K562 (cell line): ENCODE measurements around the gene GALNS. TPM values are rescaled to one million over a fixed set of nuclear protein-coding genes. Genes with fewer than 3 reads are reported as not detected.

Experiments used
- BRD9 ChIP-seq: fragments of 450-650 bp; IDR thresholded peaks from 2 replicates; pipeline ENCODE4 v1.6.1; 2018; ENCODE audit warnings: low read depth; ENCODE audit not compliant: partially characterized antibody
- DPF2 ChIP-seq: fragments of 450-650 bp; IDR thresholded peaks from 2 replicates; pipeline ENCODE4 v1.6.1; 2016
- FOSL1 ChIP-seq: fragments of 200-800 bp; sonication (Bioruptor generic); conservative IDR thresholded peaks from 2 replicates; pipeline ENCODE4 v1.6.1; 2016; ENCODE audit warnings: missing genetic modification characterization, missing compliant biosample characterization
- HDAC8 ChIP-seq: fragments of 450-650 bp; IDR thresholded peaks from 2 replicates; pipeline ENCODE4 v1.6.1; 2016; ENCODE audit warnings: mild to moderate bottlenecking, missing genetic modification characterization, moderate library complexity, missing compliant biosample characterization
- KDM4B ChIP-seq, 2 experiments: fragments of 450-650 bp in 1 of 2; sonication (generic) in 1 of 2; IDR thresholded peaks; 2 replicates each; pipeline ENCODE4 v1.6.1; 2016 to 2017; ENCODE audit warnings: borderline replicate concordance in 2 of 2, antibody characterized with exemption in 1 of 2, low read depth in 1 of 2, mild to moderate bottlenecking in 1 of 2
- KLF16 ChIP-seq: IDR thresholded peaks from 2 replicates; pipeline ENCODE4 v1.6.1; 2016; ENCODE audit warnings: antibody characterized with exemption
- MAZ ChIP-seq, 2 experiments: fragments of 450-650 bp in 1 of 2; sonication (generic) in 1 of 2; formaldehyde crosslinking; IDR thresholded peaks in 1 of 2; conservative IDR thresholded peaks in 1 of 2; 2 replicates each; pipeline versions ENCODE4 v1.4.0 to v1.5.0; 2020; ENCODE audit warnings: mild to moderate bottlenecking in 1 of 2, missing genetic modification reagents in 1 of 2
- TAF1 ChIP-seq: IDR thresholded peaks from 2 replicates; pipeline ENCODE4 v1.6.1; 2011; ENCODE audit warnings: mild to moderate bottlenecking, low read length, moderate library complexity; ENCODE audit not compliant: insufficient read depth, control insufficient read depth, severe bottlenecking; ENCODE audit errors: extremely low read depth
- TARDBP ChIP-seq: fragments of 450-650 bp; IDR thresholded peaks from 2 replicates; pipeline ENCODE4 v1.6.1; 2016
- ZBTB7A ChIP-seq: IDR thresholded peaks from 2 replicates; pipeline ENCODE4 v1.6.1; 2011; ENCODE audit warnings: low read depth, mild to moderate bottlenecking, low read length, moderate library complexity, borderline replicate concordance; ENCODE audit not compliant: control insufficient read depth
- ZFX ChIP-seq: sonication (generic); formaldehyde crosslinking; IDR thresholded peaks from 2 replicates; pipeline ENCODE4 v1.8.0; 2022; ENCODE audit warnings: mild to moderate bottlenecking, missing genetic modification reagents, moderate library complexity
- polyA plus RNA-seq, 8 experiments: library from polyadenylated mRNA; depleted of rRNA in 4 of 8; stranded (reverse) in 5 of 8; unstranded in 3 of 8; fragments of >200 nt; fragmentation: Nextera tagmentation in 2 of 8; fragmentation: Illumina TruSeq in 1 of 8; extraction: Ambion mirVana in 2 of 8; extraction: Trizol in 1 of 8; gene quantifications; 2 replicates each; pipeline versions ENCODE4 v1.2.1 to v1.2.3, GENCODE V29; 2011 to 2014; ENCODE audit warnings: inconsistent platforms in 1 of 8, missing spikeins in 1 of 8
- total RNA-seq, 7 experiments: library from RNA; depleted of rRNA in 6 of 7; stranded (reverse); fragments of >200 nt in 6 of 7; fragmentation: Illumina TruSeq in 2 of 7; extraction: Trizol in 2 of 7; gene quantifications; 2 replicates each; pipeline versions ENCODE4 v1.2.1 to v1.2.3, GENCODE V29; 2011 to 2021; ENCODE audit warnings: low replicate concordance in 1 of 7
- TF ChIP-seq, protein P1 (sequence below): fragments of 450-650 bp; IDR thresholded peaks from 2 replicates; pipeline ENCODE4 v1.6.1; 2016; ENCODE audit warnings: borderline replicate concordance
- TF ChIP-seq, protein P2 (sequence below): fragments of 450-650 bp; formaldehyde crosslinking; IDR thresholded peaks from 2 replicates; pipeline ENCODE4 v1.4.0; 2020; ENCODE audit warnings: mild to moderate bottlenecking, moderate library complexity
- TF ChIP-seq, protein P3 (sequence below): fragments of 450-650 bp; IDR thresholded peaks from 2 replicates; pipeline ENCODE4 v1.7.1; 2018; ENCODE audit warnings: mild to moderate bottlenecking, low read depth; ENCODE audit not compliant: partially characterized antibody
- TF ChIP-seq, protein P4 (sequence below): sonication (generic); formaldehyde crosslinking; IDR thresholded peaks from 2 replicates; pipeline ENCODE4 v1.8.0; 2022; ENCODE audit warnings: mild to moderate bottlenecking, missing genetic modification reagents

Gene GALNS
- total and polyA plus RNA-seq, 9 of the 15 experiments (the other 6 are each of a cell fraction or from before 2014, with no cell fraction given): 0.38 to 13.2 (median 4.3) TPM

DNA sequence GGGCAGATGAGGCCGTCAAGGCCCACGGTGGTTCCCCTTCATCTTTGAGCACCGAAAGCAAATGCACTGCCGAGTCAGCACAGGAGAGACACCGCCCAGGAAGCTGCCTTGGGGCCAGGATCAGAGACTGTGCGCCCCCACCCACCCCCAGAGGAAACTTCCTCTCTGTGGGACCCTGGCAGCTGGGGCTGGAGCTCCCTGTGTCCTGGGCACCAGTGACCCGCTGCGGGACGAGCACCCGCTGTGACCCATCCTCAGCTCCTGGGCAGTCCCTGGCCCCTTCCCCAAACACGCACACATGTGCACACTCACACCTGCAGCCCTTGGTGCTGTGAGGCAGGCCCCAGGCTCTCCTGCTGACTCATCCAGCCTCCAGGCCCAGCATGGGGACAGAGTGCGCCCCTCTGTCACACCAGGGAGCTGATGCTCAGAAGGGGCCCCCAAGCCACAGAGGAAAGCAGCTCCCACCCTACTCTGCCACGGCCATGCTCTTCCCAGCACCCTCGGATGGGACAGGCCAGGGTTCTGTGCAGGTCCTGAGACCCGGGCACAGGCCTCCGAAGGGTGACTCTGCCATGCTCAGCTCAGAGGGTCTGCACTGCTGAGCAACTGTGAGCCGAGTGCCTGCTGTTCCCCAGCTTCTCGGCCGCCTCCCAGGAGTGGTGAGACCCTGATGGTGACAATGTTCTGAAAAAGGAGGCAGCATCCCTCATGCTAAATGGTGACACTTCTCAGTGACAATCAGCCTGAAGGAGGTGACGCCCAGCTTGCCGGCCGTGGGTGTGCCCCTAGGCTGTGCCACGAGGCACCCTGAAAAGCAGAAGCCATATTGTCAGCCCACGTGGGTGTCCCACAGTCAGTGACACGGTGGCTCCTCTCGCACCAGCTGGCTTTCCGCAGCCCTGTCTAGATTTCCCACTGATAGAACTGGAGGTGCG, 75.3 kb downstream of the GALNS start (continued):
- TF ChIP-seq ZBTB7A (peak; percentile 94), DPF2 (peak; percentile 81), FOSL1 (tag) (0 out of 2 replicates have a peak, but pooled peaks have one; percentile 42), TAF1 (peak; percentile 10), BRD9 (peak; percentile 97), ZFX (CRISPR knock-in tag) (peak; percentile 60), MAZ (CRISPR knock-in tag; conservative IDR thresholded peaks at IDR 0.05 in 1 of 2, IDR thresholded peaks at IDR 0.05 in 1 of 2) (peak; percentile 71 to 86), TARDBP (peak; percentile 76; the same call in 1 of the 2 replicates), KDM4B (IDR thresholded peaks at IDR 0.05; ENCODE audit: borderline replicate concordance in 2 of 2, low read depth in 1 of 2) (0 out of 4 replicates have a peak, but pooled peaks of 1 of the 2 experiments have one; percentile 22), HDAC8 (tag) (0 out of 2 replicates have a peak, but pooled peaks have one; percentile 33), KLF16 (no peak)
- TF ChIP-seq, protein P1, sequence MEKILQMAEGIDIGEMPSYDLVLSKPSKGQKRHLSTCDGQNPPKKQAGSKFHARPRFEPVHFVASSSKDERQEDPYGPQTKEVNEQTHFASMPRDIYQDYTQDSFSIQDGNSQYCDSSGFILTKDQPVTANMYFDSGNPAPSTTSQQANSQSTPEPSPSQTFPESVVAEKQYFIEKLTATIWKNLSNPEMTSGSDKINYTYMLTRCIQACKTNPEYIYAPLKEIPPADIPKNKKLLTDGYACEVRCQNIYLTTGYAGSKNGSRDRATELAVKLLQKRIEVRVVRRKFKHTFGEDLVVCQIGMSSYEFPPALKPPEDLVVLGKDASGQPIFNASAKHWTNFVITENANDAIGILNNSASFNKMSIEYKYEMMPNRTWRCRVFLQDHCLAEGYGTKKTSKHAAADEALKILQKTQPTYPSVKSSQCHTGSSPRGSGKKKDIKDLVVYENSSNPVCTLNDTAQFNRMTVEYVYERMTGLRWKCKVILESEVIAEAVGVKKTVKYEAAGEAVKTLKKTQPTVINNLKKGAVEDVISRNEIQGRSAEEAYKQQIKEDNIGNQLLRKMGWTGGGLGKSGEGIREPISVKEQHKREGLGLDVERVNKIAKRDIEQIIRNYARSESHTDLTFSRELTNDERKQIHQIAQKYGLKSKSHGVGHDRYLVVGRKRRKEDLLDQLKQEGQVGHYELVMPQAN: peak; percentile 93
- TF ChIP-seq, protein P2, sequence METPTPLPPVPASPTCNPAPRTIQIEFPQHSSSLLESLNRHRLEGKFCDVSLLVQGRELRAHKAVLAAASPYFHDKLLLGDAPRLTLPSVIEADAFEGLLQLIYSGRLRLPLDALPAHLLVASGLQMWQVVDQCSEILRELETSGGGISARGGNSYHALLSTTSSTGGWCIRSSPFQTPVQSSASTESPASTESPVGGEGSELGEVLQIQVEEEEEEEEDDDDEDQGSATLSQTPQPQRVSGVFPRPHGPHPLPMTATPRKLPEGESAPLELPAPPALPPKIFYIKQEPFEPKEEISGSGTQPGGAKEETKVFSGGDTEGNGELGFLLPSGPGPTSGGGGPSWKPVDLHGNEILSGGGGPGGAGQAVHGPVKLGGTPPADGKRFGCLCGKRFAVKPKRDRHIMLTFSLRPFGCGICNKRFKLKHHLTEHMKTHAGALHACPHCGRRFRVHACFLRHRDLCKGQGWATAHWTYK (CRISPR knock-in tag): peak; percentile 50; the same call in 1 of the 2 replicates
- TF ChIP-seq, protein P3, sequence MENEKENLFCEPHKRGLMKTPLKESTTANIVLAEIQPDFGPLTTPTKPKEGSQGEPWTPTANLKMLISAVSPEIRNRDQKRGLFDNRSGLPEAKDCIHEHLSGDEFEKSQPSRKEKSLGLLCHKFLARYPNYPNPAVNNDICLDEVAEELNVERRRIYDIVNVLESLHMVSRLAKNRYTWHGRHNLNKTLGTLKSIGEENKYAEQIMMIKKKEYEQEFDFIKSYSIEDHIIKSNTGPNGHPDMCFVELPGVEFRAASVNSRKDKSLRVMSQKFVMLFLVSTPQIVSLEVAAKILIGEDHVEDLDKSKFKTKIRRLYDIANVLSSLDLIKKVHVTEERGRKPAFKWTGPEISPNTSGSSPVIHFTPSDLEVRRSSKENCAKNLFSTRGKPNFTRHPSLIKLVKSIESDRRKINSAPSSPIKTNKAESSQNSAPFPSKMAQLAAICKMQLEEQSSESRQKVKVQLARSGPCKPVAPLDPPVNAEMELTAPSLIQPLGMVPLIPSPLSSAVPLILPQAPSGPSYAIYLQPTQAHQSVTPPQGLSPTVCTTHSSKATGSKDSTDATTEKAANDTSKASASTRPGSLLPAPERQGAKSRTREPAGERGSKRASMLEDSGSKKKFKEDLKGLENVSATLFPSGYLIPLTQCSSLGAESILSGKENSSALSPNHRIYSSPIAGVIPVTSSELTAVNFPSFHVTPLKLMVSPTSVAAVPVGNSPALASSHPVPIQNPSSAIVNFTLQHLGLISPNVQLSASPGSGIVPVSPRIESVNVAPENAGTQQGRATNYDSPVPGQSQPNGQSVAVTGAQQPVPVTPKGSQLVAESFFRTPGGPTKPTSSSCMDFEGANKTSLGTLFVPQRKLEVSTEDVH: peak; percentile 21
- TF ChIP-seq, protein P4, sequence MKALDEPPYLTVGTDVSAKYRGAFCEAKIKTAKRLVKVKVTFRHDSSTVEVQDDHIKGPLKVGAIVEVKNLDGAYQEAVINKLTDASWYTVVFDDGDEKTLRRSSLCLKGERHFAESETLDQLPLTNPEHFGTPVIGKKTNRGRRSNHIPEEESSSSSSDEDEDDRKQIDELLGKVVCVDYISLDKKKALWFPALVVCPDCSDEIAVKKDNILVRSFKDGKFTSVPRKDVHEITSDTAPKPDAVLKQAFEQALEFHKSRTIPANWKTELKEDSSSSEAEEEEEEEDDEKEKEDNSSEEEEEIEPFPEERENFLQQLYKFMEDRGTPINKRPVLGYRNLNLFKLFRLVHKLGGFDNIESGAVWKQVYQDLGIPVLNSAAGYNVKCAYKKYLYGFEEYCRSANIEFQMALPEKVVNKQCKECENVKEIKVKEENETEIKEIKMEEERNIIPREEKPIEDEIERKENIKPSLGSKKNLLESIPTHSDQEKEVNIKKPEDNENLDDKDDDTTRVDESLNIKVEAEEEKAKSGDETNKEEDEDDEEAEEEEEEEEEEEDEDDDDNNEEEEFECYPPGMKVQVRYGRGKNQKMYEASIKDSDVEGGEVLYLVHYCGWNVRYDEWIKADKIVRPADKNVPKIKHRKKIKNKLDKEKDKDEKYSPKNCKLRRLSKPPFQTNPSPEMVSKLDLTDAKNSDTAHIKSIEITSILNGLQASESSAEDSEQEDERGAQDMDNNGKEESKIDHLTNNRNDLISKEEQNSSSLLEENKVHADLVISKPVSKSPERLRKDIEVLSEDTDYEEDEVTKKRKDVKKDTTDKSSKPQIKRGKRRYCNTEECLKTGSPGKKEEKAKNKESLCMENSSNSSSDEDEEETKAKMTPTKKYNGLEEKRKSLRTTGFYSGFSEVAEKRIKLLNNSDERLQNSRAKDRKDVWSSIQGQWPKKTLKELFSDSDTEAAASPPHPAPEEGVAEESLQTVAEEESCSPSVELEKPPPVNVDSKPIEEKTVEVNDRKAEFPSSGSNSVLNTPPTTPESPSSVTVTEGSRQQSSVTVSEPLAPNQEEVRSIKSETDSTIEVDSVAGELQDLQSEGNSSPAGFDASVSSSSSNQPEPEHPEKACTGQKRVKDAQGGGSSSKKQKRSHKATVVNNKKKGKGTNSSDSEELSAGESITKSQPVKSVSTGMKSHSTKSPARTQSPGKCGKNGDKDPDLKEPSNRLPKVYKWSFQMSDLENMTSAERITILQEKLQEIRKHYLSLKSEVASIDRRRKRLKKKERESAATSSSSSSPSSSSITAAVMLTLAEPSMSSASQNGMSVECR: peak; percentile 96
